ENCODE results near the gene JAM3.
A peak's percentile ranks its signal among the peaks of the same experiment; 100 is the strongest.
"Not testable (repeated sequence)": the region's sequence is repeated elsewhere in the genome, so short reads cannot be mapped to it uniquely, and the experiment has no call there.

The JAM3 gene

GRCh38 chr11:134113787-134114186, 44.9 kb downstream of the JAM3 start:
- H3K27ac ChIP-seq (ENCODE audit: insufficient read depth in 1 of 2, low read depth in 1 of 2, low read length in 2 of 2, poor library complexity in 1 of 2, severe bottlenecking in 2 of 2); H3K4me1 ChIP-seq (ENCODE audit: control extremely low read depth in 1 of 4, control insufficient read depth in 4 of 4, insufficient read depth in 4 of 4, low read length in 3 of 4); H3K36me3 ChIP-seq (ENCODE audit: control insufficient read depth in 4 of 4, insufficient read depth in 4 of 4, low read length in 3 of 4); CTCF ChIA-PET; H3K9me3 ChIP-seq (ENCODE audit: control extremely low read depth in 1 of 5, control insufficient read depth in 4 of 5, insufficient read depth in 2 of 5, low read depth in 1 of 5, low read length in 4 of 5); H3K27me3 ChIP-seq (replicated peaks in 2 of 5; ENCODE audit: control insufficient read depth in 4 of 5, insufficient read depth in 5 of 5, low read length in 4 of 5); POLR2A ChIA-PET; H3K4me3 ChIP-seq (ENCODE audit: control insufficient read depth in 1 of 7, extremely low read depth in 1 of 7, insufficient read depth in 4 of 7, low read depth in 2 of 7, low read length in 6 of 7); DNase-seq: not testable (repeated sequence)
- WGBS (ENCODE audit: insufficient coverage), result no CpG with 5 or more reads among the region's 1 CpG

- POLR2A ChIA-PET, result interaction anchor here (0.6 kb wide), 1 partner anchor 84 kb away, joined by 6 read pairs; no protein-coding TSS in a partner anchor
- Histone ChIP-seq H3K27me3 (replicated peaks in 2 of 5; ENCODE audit: control insufficient read depth in 4 of 5, insufficient read depth in 5 of 5, low read length in 4 of 5) (no peaks in the 10 kb centered on the region), H3K36me3 (ENCODE audit: control insufficient read depth in 4 of 4, insufficient read depth in 4 of 4, low read length in 3 of 4) (peaks cover 0 to 3% (median 0%) of the 10 kb centered on the region in 4 experiments), H3K9me3 (ENCODE audit: control extremely low read depth in 1 of 5, control insufficient read depth in 4 of 5, insufficient read depth in 2 of 5, low read depth in 1 of 5, low read length in 4 of 5) (no peaks in the 10 kb centered on the region), H3K4me3 (ENCODE audit: control insufficient read depth in 1 of 7, extremely low read depth in 1 of 7, insufficient read depth in 4 of 7, low read depth in 2 of 7, low read length in 6 of 7) (no peak overlapping the region), H3K27ac (ENCODE audit: insufficient read depth in 1 of 2, low read depth in 1 of 2, low read length in 2 of 2, poor library complexity in 1 of 2, severe bottlenecking in 2 of 2) (no peak overlapping the region), H3K4me1 (ENCODE audit: control extremely low read depth in 1 of 4, control insufficient read depth in 4 of 4, insufficient read depth in 4 of 4, low read length in 3 of 4) (peaks cover 0 to 7% (median 3%) of the 10 kb centered on the region in 4 experiments)
- DNase-seq, result no peak
- WGBS (ENCODE audit: insufficient coverage), result no CpG with 5 or more reads among the region's 1 CpG
- CTCF ChIA-PET, result no interaction called here
These were observed 47.3 kb downstream of the JAM3 start for GRCh38 chr11:134116210-134116609.

GRCh38 chr11:134118006-134118405, 49.1 kb downstream of the JAM3 start:
- no peak for DNase-seq
- CTCF ChIA-PET, result no interaction called here
- Histone ChIP-seq H3K4me1 (ENCODE audit: control extremely low read depth in 1 of 4, control insufficient read depth in 4 of 4, insufficient read depth in 4 of 4, low read length in 3 of 4) (peaks cover 0 to 9% (median 4%) of the 10 kb centered on the region in 4 experiments), H3K27ac (ENCODE audit: insufficient read depth in 1 of 2, low read depth in 1 of 2, low read length in 2 of 2, poor library complexity in 1 of 2, severe bottlenecking in 2 of 2) (no peak overlapping the region), H3K9me3 (ENCODE audit: control extremely low read depth in 1 of 5, control insufficient read depth in 4 of 5, insufficient read depth in 2 of 5, low read depth in 1 of 5, low read length in 4 of 5) (no peaks in the 10 kb centered on the region), H3K27me3 (replicated peaks in 2 of 5; ENCODE audit: control insufficient read depth in 4 of 5, insufficient read depth in 5 of 5, low read length in 4 of 5) (no peaks in the 10 kb centered on the region), H3K36me3 (ENCODE audit: control insufficient read depth in 4 of 4, insufficient read depth in 4 of 4, low read length in 3 of 4) (no peaks in the 10 kb centered on the region), H3K4me3 (ENCODE audit: control insufficient read depth in 1 of 7, extremely low read depth in 1 of 7, insufficient read depth in 4 of 7, low read depth in 2 of 7, low read length in 6 of 7) (no peak overlapping the region)
- POLR2A ChIA-PET, result no interaction called here

- Histone ChIP-seq H3K36me3 (ENCODE audit: control insufficient read depth in 4 of 4, insufficient read depth in 4 of 4, low read length in 3 of 4) (no peaks in the 10 kb centered on the region), H3K27ac (ENCODE audit: insufficient read depth in 1 of 2, low read depth in 1 of 2, low read length in 2 of 2, poor library complexity in 1 of 2, severe bottlenecking in 2 of 2) (no peak overlapping the region), H3K4me3 (ENCODE audit: control insufficient read depth in 1 of 7, extremely low read depth in 1 of 7, insufficient read depth in 4 of 7, low read depth in 2 of 7, low read length in 6 of 7) (no peak overlapping the region), H3K9me3 (ENCODE audit: control extremely low read depth in 1 of 5, control insufficient read depth in 4 of 5, insufficient read depth in 2 of 5, low read depth in 1 of 5, low read length in 4 of 5) (no peaks in the 10 kb centered on the region), H3K4me1 (ENCODE audit: control extremely low read depth in 1 of 4, control insufficient read depth in 4 of 4, insufficient read depth in 4 of 4, low read length in 3 of 4) (peaks cover 0 to 9% (median 4%) of the 10 kb centered on the region in 4 experiments), H3K27me3 (replicated peaks in 2 of 5; ENCODE audit: control insufficient read depth in 4 of 5, insufficient read depth in 5 of 5, low read length in 4 of 5) (peaks cover 0 to 7% (median 6%) of the 10 kb centered on the region in 5 experiments)
- peak in 2 of 3 donors; percentile 17 to 29 for DNase-seq
- CTCF ChIA-PET, result interaction anchor here (1.7 kb wide), 1 partner anchor 69 kb away, joined by 5 read pairs; no protein-coding TSS in a partner anchor
- POLR2A ChIA-PET, result interaction anchor here (0.6 kb wide), 1 partner anchor 159 kb away, joined by 5 read pairs; no protein-coding TSS in a partner anchor
- WGBS (ENCODE audit: insufficient coverage), result 90% methylated on average over 2 of the region's 3 CpGs
These were observed 50.2 kb downstream of the JAM3 start for GRCh38 chr11:134119094-134119493.

GRCh38 chr11:134120143-134120850, 51.4 kb downstream of the JAM3 start:
- peaks cover 0 to 17% (median 12%) of the 10 kb centered on the region in 4 experiments for H3K4me1 ChIP-seq (ENCODE audit: control extremely low read depth in 1 of 4, control insufficient read depth in 4 of 4, insufficient read depth in 4 of 4, low read length in 3 of 4)

GRCh38 chr11:134120921-134121526, 52.2 kb downstream of the JAM3 start:
- Histone ChIP-seq H3K9me3 (ENCODE audit: control extremely low read depth in 1 of 5, control insufficient read depth in 4 of 5, insufficient read depth in 2 of 5, low read depth in 1 of 5, low read length in 4 of 5) (no peaks in the 10 kb centered on the region), H3K27me3 (replicated peaks in 2 of 5; ENCODE audit: control insufficient read depth in 4 of 5, insufficient read depth in 5 of 5, low read length in 4 of 5) (peaks cover 0 to 26% (median 18%) of the 10 kb centered on the region in 5 experiments), H3K36me3 (ENCODE audit: control insufficient read depth in 4 of 4, insufficient read depth in 4 of 4, low read length in 3 of 4) (no peaks in the 10 kb centered on the region), H3K4me3 (ENCODE audit: control insufficient read depth in 1 of 7, extremely low read depth in 1 of 7, insufficient read depth in 4 of 7, low read depth in 2 of 7, low read length in 6 of 7) (peak overlapping the region in 1 of 7 experiments; percentile 6), H3K27ac (ENCODE audit: insufficient read depth in 1 of 2, low read depth in 1 of 2, low read length in 2 of 2, poor library complexity in 1 of 2, severe bottlenecking in 2 of 2) (no peak overlapping the region), H3K4me1 (ENCODE audit: control extremely low read depth in 1 of 4, control insufficient read depth in 4 of 4, insufficient read depth in 4 of 4, low read length in 3 of 4) (peaks cover 0 to 25% (median 12%) of the 10 kb centered on the region in 4 experiments)
- DNase-seq, result peak in 2 of 3 donors; percentile 18 to 42
- WGBS (ENCODE audit: insufficient coverage), result 27% methylated on average over 6 of the region's 9 CpGs
- CTCF ChIA-PET, result interaction anchor here (1.3 kb wide), 1 partner anchor 21 kb away, joined by 3 read pairs; no protein-coding TSS in a partner anchor
- POLR2A ChIA-PET, result no interaction called here

More at GRCh38 chr11:134120143-134120850, 51.4 kb downstream of the JAM3 start:
- H3K27ac ChIP-seq (ENCODE audit: insufficient read depth in 1 of 2, low read depth in 1 of 2, low read length in 2 of 2, poor library complexity in 1 of 2, severe bottlenecking in 2 of 2), result no peak overlapping the region
- ChIA-PET CTCF (interaction anchor here (1.3 to 1.7 kb wide), 2 partner anchors 20 to 70 kb away, joined by 3 to 5 read pairs; no protein-coding TSS in a partner anchor), POLR2A (no interaction called here)
- H3K36me3 ChIP-seq (ENCODE audit: control insufficient read depth in 4 of 4, insufficient read depth in 4 of 4, low read length in 3 of 4), result no peaks in the 10 kb centered on the region
- DNase-seq, result no peak
- H3K9me3 ChIP-seq (ENCODE audit: control extremely low read depth in 1 of 5, control insufficient read depth in 4 of 5, insufficient read depth in 2 of 5, low read depth in 1 of 5, low read length in 4 of 5), result no peaks in the 10 kb centered on the region
- H3K4me3 ChIP-seq (ENCODE audit: control insufficient read depth in 1 of 7, extremely low read depth in 1 of 7, insufficient read depth in 4 of 7, low read depth in 2 of 7, low read length in 6 of 7), result no peak overlapping the region
- WGBS (ENCODE audit: insufficient coverage), result 98% methylated on average over 12 of the region's 13 CpGs
- peaks cover 0 to 18% (median 16%) of the 10 kb centered on the region in 5 experiments for H3K27me3 ChIP-seq (replicated peaks in 2 of 5; ENCODE audit: control insufficient read depth in 4 of 5, insufficient read depth in 5 of 5, low read length in 4 of 5)

Data from common myeloid progenitor, CD34-positive (primary cell).